ENCODE results near the gene FFAR3.

The FFAR3 gene

DNA sequence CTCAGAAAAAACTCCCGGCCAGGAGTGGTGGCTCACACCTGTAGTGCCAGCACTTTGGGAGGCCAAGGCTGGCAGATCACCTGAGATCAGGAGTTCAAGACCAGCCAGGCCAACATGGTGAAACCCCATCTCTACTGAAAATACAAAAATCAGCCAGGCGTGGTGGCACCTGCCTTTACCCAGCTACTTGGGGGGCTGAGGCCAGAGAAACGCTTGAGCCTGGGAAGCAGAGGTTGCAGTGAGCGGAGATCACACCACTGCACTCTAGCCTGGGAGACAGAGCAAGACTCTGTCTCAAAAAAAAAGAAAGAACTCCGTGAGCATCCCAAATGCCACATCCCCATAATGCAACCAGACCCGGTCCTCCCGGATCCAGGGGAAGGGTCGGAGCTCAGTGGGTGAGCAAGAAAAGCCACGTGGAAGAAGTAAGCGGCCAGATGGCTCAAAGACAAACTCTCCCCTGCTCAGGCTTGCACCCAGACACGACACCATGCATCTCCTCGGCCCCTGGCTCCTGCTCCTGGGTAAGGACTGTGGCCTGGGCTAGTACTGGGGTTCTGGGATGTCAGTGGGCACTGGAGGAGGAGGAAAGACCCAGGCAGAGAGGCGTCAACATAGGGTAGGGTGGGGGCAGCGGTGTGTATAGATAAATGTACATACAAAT is 26.6 kb upstream of the FFAR3 start:
- DNase-seq = no peak

DNA sequence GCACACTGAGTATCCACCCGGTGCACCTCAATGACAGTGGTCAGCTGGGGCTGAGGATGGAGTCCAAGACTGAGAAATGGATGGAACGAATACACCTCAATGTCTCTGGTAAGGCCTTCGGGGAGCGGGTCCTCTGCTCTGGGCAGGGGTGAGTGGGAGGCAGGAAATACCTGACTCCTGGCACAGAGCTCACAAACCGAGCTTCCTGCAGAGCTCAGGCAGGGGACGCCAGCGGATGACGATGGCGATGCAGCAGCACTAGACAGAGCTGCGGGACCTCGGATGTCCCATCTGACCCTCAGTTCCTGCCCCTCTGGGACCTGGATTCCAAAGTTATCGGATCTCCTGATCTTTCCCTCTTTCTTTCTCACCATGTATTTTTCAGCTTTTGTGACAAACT is 25.4 kb upstream of the FFAR3 start:
- DNase-seq = no peak

DNA sequence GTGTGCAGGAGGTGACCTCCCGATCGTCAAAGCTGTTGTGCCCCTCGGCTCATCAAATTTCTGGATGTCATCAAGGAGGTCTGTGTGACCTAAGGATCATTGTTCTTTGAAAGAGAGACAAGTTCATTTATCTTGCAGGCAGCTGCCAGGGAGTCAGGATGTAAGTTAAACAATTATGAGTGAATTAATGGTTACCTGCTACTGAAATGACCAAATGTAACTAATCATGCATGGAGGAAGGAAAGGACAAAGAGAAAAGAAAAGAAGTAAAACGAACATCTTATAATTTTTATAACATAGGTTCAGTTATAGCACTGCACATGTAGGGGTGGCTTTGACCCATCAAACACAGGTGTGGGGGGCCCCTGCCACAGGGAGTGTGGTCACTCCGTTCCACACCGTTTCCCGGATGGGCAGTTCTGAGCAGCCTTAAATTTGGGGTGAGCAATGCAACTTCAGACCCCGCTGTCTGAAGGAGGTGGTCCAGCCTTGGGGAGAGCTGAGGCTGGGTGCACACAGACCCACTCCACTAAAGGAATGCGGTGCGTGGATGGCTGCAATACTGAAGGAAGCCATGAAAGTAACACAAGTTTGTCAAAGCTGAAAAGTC is 24.0 kb upstream of the FFAR3 start:
- DNase-seq = no peak

DNA sequence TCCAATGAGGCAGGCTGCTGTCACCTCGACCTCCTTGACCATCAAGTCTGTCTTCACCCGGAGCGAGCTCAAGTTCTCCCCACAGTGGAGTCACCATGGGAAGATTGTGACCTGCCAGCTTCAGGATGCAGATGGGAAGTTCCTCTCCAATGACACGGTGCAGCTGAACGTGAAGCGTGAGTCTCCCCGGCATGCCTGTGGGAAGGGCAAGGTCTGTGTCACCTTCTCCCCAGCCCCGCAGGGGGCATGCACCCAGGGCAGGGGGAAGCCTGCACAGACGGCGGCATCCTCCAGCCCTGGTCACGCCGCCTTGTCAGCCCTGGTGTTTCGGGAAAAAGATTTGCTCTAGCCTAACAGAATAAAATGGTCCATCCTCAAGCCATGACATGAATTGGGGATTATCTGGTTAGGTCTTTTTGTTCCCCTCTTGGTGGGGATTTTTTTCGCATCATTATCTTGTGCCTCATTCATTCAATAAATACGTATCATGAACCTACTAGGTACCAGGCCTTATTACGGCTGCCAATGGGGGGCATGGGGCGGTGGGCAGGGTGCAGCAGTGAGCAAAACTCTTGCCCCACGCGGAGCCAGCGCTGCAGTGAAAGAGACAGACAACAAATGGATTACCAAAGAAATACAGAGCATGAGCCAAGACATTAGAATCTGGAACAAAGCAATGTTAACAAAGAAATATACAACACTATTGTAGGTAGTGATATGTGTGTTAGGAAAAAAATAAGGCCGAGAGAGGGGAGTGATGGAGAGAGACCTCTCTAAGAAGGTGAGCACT is 21.9 kb upstream of the FFAR3 start:
- DNase-seq = no peak

DNA sequence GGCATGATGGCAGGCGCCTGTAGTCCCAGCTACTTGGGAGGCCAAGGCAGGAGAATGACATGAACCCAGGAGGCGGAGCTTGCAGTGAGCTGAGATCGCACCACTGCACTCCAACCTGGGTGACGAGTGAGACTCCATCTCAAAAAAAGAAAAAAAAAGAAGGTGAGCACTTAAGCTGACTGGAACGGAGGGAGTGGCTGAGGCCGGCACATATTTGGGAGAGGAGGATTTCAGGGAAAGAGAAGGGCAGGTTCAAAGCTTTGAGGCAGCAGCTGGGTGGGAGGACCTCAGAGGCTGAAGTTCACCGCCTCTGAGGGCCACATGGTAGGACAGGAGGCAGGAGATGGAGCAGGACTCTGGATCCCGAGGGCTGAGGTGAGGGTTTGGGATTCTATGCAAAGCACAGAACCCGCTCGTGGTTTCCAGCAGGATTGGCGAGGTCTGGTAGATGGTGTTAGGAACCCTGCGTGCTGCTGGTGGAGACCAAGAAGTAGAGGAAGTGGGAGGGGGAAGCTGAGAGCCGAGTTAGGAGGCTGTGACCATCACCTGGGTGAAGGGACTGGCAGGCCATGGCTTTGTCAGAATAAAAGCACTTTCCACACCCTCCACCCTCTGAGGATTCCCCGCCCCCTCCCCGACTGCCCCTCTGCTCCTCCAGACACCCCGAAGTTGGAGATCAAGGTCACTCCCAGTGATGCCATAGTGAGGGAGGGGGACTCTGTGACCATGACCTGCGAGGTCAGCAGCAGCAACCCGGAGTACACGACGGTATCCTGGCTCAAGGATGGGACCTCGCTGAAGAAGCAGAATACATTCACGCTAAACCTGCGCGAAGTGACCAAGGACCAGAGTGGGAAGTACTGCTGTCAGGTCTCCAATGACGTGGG is 20.9 kb upstream of the FFAR3 start:
- DNase-seq = no peak

DNA sequence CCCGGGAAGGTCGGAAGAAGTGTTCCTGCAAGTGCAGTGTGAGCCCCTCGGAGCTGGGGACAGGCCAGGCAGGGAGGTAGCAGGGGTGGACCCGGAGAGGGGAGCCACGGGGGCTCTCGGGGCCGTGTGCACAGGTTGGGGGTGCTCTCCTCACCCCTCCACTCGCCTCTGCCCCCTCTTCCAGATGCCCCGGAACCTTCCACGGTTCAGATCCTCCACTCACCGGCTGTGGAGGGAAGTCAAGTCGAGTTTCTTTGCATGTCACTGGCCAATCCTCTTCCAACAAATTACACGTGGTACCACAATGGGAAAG is 20.3 kb upstream of the FFAR3 start:
- no peak for DNase-seq

DNA sequence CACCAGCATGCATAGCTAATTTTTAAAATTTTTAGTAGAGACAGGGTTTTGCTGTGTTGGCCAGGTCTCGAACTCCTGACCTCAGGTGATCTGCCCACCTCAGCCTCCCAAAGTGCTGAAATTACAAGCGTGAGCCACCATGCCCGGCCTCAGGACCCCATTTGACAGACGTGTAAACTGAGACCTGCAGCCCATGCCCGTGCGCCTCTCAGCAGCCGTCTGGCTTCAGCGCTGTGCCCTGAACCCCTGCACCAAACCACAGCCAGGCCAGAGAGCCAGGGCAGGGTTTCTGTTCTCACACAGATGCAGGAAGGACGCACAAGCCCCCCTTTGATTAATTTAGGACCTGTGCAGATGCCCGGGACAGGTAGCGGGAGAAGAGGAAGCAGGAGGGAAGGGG is 17.8 kb upstream of the FFAR3 start:
- no peak for DNase-seq

DNA sequence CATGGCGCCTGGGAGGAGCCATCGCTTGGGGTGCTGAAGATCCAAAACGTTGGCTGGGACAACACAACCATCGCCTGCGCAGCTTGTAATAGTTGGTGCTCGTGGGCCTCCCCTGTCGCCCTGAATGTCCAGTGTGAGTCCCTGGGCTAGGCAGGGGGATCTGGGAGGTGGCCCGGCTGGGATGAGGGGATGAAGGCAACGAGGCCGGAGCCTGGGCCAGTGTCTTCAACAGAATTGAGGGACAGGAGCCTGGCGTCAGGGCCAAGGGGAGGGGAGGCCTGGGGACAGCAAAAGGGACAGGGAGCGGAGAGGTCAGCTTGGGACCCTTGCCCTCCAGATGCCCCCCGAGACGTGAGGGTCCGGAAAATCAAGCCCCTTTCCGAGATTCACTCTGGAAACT is 17.3 kb upstream of the FFAR3 start:
- DNase-seq = no peak

DNA sequence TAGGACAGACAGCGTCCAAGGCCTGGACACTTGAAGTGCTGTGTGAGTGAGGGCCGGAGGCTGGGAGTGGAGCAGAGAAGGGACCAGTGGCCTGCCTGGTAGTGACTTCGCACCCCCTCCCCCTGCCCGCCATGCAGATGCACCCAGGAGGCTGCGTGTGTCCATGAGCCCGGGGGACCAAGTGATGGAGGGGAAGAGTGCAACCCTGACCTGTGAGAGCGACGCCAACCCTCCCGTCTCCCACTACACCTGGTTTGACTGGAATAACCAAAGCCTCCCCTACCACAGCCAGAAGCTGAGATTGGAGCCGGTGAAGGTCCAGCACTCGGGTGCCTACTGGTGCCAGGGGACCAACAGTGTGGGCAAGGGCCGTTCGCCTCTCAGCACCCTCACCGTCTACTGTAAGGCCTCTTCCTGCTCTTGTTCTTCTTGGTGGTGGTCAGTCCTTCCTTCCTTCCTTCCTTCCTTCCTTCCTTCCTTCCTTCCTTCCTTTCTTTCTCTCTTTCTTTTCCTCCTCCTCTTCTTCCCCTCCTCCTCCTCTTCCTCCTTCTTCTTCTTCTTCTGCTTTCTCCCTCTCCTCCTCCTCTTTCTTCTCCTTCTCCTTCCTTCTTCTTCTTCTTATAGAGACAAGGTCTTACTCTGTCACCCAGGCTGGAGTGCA is 16.6 kb upstream of the FFAR3 start:
- no peak for DNase-seq

DNA sequence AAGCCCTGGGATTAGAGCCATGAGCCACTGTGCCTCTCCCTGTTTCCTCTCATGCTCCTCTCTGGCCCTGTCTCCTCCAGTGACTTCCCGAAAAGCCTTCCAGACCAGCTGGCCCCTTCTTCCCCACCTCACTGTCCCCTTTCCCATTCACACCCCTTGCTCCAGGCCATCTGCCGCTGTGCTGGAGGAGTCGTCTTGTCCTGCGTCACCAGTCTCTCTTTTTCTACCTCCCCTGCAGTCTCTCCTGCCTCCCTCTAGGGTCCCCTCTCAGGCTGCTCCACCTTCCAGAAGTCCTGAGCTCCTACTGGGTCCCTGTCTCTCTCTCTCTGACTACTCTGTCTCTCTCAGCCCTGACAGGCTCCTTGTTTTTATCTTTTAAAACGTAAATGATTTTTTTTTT is 15.8 kb upstream of the FFAR3 start:
- no peak for DNase-seq

DNA sequence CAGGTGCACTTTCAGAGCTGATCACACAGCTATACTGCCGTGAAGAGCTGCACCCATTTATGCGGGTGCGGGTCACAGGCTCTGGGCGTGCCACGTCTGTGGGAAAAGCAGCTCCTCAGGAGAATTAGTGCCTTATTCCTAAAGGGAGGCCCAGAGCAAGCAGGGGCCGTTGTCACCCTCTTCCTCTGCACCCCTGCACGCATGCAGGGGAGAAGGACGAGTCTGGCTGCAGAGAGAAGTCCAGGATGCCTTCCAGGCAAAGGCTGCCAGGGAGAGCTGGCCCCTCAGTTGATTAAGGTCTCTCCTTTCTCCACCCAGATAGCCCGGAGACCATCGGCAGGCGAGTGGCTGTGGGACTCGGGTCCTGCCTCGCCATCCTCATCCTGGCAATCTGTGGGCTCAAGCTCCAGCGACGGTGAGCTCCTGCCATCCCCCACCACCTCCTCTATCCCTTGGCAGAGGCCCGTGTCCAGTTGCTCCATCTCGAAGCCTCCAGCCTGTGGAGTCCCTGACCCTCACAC is 13.7 kb upstream of the FFAR3 start:
- no peak for DNase-seq

DNA sequence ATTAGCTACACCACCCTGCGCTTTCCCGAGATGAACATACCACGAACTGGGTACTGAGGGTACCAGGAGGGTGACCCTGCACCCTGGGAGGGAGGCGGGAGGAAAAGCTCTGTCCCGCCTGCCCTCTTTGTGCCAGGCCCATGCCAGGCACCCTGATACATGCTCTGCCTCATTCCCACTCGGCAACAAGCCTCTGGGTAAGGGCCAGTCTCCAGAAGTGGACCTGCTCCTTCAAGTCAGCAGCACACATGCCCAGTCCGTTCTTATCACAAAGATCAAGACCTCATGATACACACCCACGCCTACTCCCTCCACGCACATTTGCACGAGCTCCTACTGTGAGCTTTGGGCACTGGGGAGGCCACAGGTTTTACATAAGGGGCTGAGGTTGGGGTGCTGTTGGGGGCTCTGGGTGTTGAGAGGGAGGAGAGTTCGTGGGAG is 12.6 kb upstream of the FFAR3 start:
- DNase-seq = no peak

DNA sequence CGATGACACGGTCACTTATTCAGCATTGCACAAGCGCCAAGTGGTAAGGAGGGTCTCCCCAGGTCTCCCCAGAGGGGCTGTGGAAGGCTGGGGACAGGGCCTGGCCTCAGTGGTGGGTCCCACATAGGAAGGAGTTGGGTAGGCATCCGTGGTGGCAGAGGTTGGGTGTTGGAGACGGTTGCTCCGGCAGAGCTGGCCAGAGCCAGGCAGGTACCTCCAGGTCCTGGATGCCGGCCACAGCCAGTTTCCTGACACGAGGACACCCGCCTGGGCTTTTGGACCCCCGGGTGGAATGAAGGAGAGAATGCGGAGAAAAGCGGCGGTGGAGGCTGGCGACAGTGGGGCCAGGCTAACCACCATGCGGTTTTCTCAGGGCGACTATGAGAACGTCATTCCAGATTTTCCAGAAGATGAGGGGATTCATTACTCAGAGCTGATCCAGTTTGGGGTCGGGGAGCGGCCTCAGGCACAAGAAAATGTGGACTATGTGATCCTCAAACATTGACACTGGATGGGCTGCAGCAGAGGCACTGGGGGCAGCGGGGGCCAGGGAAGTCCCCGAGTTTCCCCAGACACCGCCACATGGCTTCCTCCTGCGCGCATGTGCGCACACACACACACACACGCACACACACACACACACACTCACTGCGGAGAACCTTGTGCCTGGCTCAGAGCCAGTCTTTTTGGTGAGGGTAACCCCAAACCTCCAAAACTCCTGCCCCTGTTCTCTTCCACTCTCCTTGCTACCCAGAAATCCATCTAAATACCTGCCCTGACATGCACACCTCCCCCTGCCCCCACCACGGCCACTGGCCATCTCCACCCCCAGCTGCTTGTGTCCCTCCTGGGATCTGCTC is 11.8 kb upstream of the FFAR3 start:
- DNase-seq = peak; percentile 10

DNA sequence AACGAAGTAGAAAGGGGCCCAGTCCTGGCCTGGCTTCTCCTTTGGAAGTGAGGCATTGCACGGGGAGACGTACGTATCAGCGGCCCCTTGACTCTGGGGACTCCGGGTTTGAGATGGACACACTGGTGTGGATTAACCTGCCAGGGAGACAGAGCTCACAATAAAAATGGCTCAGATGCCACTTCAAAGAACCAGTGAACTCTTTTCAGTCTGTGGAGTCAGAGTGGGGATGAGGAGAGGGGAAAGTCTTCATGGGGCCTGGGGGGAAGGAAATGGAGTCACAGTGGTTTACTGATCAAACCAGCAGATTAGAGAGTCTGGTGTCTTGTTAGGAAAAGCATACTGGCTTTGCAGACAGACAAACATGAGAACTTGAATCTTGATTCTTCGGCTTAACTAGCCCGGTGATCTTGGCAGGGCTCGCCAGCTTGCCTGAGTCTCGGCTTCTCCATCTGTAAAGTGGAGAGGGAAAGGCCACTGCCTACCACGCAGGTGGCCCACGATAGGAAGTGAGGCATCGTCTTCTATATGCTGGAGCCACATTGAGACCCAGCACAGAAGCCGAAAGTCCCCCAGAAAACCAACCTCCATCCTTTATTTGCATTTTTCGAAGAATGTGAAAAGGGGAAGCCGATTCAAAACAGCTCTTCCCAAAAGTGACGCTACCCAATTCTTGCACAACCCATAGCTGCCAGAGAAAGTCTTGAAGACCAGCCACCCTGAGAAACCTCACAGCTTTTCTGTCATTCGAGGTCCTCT is 10.9 kb upstream of the FFAR3 start, which contains the start of gene FFAR1:
Gene FFAR1, plus strand, starts transcription at position 732 of the 759 bp plus-strand sequence. CDS start 3,650 bp downstream, outside the sequence.
- no peak for DNase-seq

DNA sequence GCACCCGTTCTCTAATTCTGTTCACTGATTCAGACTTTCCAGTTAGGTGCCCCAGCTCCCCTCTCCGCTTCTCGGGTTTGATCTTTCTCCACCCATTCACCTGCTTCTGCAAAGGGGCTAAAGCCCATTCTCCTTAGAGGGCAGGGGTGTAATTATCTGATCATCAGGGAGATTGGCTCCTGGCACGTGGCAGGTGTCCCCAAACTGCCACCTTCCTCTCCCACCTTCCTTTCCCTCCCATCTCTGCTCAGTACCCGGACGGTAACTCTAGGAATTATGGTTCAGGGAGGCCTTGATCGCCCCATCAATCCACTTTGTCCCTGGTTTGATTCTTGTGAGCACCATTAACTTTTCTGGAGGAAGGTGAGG is 10.3 kb upstream of the FFAR3 start:
- no peak for DNase-seq

DNA sequence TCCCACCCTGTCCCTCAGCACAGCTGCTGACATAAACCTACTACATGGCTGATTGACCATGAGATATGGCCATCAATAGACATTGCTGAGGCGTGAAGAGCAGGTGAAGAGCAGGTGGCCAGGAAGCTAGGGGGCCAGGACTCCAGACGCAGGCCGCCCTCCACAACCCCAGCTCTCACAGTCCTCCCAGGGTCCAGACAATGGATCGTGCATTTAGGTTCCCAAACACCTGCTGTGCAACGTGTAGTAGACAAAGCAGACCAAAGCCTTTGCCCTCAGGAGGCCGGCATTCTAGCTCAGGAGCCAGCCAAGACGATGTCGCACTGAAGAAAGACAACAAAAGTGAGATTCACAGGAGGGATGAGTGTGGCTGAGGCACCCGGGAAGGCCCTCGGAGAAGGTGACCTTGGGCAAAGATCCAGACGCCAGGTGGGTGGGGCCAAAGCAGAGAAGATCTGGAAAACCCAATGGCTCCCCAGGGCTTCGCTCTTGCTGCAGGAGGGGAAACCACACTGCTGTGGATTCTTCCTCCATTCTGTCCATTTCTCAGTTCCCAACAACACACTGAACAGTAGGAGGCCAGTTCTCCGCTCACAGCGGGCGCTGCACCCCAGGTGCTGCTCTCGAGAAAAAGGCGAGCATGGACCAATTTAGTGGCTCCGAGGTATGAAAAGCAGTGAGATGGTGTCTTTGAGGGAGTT is 9.2 kb upstream of the FFAR3 start:
- no peak for DNase-seq

DNA sequence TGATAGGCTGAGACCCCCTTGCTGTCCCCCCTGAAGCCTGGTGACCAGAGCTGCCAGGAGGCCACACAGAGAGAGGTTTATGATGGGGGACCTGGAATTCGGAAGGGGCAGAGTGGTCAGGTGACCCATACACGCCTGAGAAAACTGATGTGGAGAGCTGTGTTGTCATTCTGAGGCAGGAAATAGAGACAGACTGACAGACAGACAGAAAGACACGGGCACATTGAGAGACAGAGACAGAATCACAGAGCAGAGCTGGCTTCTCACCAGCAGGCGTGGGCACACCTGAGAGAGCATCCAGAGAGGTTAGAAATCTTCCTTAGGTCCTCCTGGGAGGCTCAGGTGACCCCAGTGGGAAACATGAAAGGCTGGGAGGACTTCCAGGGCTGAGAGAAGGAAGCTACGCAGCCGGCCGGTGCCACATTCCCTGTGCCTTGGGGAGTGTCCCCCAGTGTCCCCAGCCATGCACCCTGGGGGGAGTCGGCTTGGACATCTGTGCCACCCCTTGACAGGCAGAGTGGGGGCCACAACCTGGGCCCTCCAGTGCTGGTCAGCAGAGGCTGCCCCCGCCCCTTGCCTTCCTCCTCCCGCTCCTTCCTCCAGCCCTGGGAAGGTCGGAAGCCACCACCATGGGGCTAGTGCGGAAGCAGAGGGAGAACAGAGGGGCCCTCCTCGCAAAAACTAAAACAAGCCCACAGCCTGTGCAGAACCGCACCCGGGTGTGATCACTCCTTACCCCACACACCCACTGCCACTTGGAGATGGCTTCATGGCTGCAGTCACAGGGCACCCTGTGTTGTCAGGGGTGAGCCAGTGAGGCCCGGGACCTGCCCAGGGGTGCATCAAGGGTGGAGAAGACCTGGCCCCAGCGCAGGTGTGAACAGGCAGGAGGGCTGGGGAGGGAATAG is 8.4 kb upstream of the FFAR3 start:
- DNase-seq = no peak

DNA sequence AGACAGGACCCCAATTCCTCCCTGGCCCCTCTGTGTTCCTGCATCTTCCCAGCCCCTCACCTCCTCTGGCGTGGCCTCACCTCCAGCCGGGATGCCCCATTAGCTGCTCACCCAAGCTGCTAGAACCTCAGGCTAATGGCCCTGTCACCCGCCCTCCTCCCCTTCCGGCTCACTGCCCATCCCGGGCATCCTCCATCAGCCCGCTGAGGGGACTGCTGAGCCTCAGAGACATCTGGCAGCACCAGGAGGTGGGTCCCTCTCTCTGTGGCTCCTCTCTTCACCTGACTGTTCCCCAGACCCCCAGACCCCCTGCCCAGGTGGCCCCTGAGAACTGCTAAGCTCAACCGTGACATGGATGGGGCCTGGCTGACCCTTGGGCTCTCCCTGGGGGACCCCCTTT is 7.7 kb upstream of the FFAR3 start:
- DNase-seq = no peak

Data from NCI-H1105 treated with DMSO at 0.1 percent for 48 hours (cell line).